H1 (cell line): ENCODE measurements around the gene CEP89. TPM values are rescaled to one million over a fixed set of nuclear protein-coding genes. Genes with fewer than 3 reads are reported as not detected.

Experiments
- CTCF ChIA-PET: fragments of 300-600 bp; sonication (Branson Sonifier 250); formaldehyde crosslinking; loops from one replicate; lab custom pipeline; 2021; ENCODE audit not compliant: partially characterized antibody; lab: Charles Lee
- POLR2A ChIA-PET: fragments of 300-600 bp; sonication (Branson Sonifier 250); formaldehyde crosslinking; loops from one replicate; lab custom pipeline; 2021; ENCODE audit warnings: inconsistent platforms; ENCODE audit not compliant: partially characterized antibody; lab: Charles Lee
- DNase-seq, 2 experiments: peaks; one replicate each; pipeline versions ENCODE4 v3.0.0 to v3.0.0-alpha.2; 2010 to 2022; ENCODE audit warnings: low spot score in 2 of 2, low read depth in 1 of 2, mixed read lengths in 1 of 2
- FAIRE-seq: peaks from 2 replicates; lab custom pipeline; 2011; peaks lifted over from hg19 to GRCh38; lab: Jason Lieb, UNC
- H2AFZ ChIP-seq: 2 replicates; pipeline ENCODE4 v1.8.1; 2012; ENCODE audit warnings: low read length, inconsistent platforms
- H2AK5ac ChIP-seq: 2 replicates; pipeline ENCODE4 v1.6.1; 2013; ENCODE audit warnings: low read depth, low read length
- H2BK120ac ChIP-seq: replicated peaks from 2 replicates; pipeline ENCODE3; 2013; ENCODE audit warnings: low read depth, low read length, inconsistent platforms
- H2BK12ac ChIP-seq: 2 replicates; pipeline ENCODE4 v1.6.1; 2013; ENCODE audit warnings: low read depth, low read length
- H2BK15ac ChIP-seq: 2 replicates; pipeline ENCODE4 v1.6.1; 2013; ENCODE audit warnings: low read length
- H2BK20ac ChIP-seq: 2 replicates; pipeline ENCODE4 v1.6.1; 2013; ENCODE audit warnings: low read length
- H2BK5ac ChIP-seq: 2 replicates; pipeline ENCODE4 v1.6.1; 2013; ENCODE audit warnings: low read depth, low read length
- H3K14ac ChIP-seq: 2 replicates; pipeline ENCODE4 v1.6.1; 2013; ENCODE audit warnings: inconsistent platforms; ENCODE audit not compliant: insufficient read length
- H3K18ac ChIP-seq: 2 replicates; pipeline ENCODE4 v1.6.1; 2013; ENCODE audit warnings: low read length; ENCODE audit errors: extremely low read depth
- H3K23ac ChIP-seq: 2 replicates; pipeline ENCODE4 v1.6.1; 2013; ENCODE audit warnings: inconsistent platforms; ENCODE audit not compliant: insufficient read length
- H3K23me2 ChIP-seq: 2 replicates; pipeline ENCODE4 v1.6.1; 2013; ENCODE audit warnings: low read depth, low read length
- H3K27ac ChIP-seq: 2 replicates; pipeline ENCODE4 v1.6.1; 2011; ENCODE audit warnings: low read depth, low read length, inconsistent platforms
- H3K27me3 ChIP-seq, 4 experiments: replicated peaks in 1 of 4; 1 replicate in 1 of 4; 2 replicates in 3 of 4; pipeline versions ENCODE4 v1.6.1 to v1.8.1; 2011 to 2013; ENCODE audit warnings: low read length in 3 of 4, mild to moderate bottlenecking in 3 of 4, inconsistent platforms in 2 of 4, mixed read lengths in 2 of 4, moderate library complexity in 1 of 4; ENCODE audit not compliant: control insufficient read depth in 3 of 4, insufficient read depth in 3 of 4; ENCODE audit errors: extremely low read depth in 1 of 4
- H3K36me3 ChIP-seq, 4 experiments: 2 replicates each; pipeline versions ENCODE4 v1.6.1 to v1.8.1; 2011 to 2013; ENCODE audit warnings: mild to moderate bottlenecking in 4 of 4, low read length in 3 of 4, moderate library complexity in 2 of 4, control low read depth in 1 of 4, inconsistent platforms in 1 of 4; ENCODE audit not compliant: insufficient read depth in 4 of 4, control insufficient read depth in 2 of 4
- H3K4ac ChIP-seq: replicated peaks from 2 replicates; pipeline ENCODE3; 2013; ENCODE audit warnings: low read length, low read depth, mixed read lengths, inconsistent platforms; ENCODE audit not compliant: insufficient read length
- H3K4me1 ChIP-seq, 4 experiments: replicated peaks in 1 of 4; 1 replicate in 1 of 4; 2 replicates in 3 of 4; pipeline versions ENCODE4 v1.6.1 to v1.8.1; 2011 to 2013; ENCODE audit warnings: low read length in 3 of 4, inconsistent platforms in 2 of 4, mixed read lengths in 1 of 4; ENCODE audit not compliant: insufficient read depth in 4 of 4, control insufficient read depth in 3 of 4
- H3K4me2 ChIP-seq, 2 experiments: 2 replicates each; pipeline versions ENCODE4 v1.6.1 to v1.8.1; 2011 to 2013; ENCODE audit warnings: low read depth in 2 of 2, low read length in 2 of 2, control low read depth in 1 of 2, inconsistent platforms in 1 of 2, mild to moderate bottlenecking in 1 of 2; ENCODE audit not compliant: insufficient read depth in 1 of 2
- H3K4me3 ChIP-seq, 4 experiments: fragments of 200-600, 300-600 bp in 1 of 4; sonication (generic), shearing (Covaris generic), sonication (Bioruptor Twin) in 1 of 4; 2 replicates each; pipeline versions ENCODE4 v1.5.1 to v1.8.1; 2011 to 2016; ENCODE audit warnings: low read length in 4 of 4, low read depth in 3 of 4, control low read depth in 2 of 4, inconsistent platforms in 2 of 4, mild to moderate bottlenecking in 2 of 4, mixed read lengths in 1 of 4, moderate library complexity in 1 of 4; ENCODE audit not compliant: insufficient read depth in 2 of 4; ENCODE audit errors: extremely low read depth in 1 of 4
- H3K56ac ChIP-seq: replicated peaks from 2 replicates; pipeline ENCODE3; 2013; ENCODE audit warnings: low read depth, mild to moderate bottlenecking, mixed read lengths, low read length, inconsistent platforms; ENCODE audit not compliant: insufficient read length
- H3K79me1 ChIP-seq: 2 replicates; pipeline ENCODE4 v1.6.1; 2013; ENCODE audit warnings: low read depth, low read length, control low read depth
- H3K79me2 ChIP-seq, 2 experiments: 2 replicates each; pipeline versions ENCODE4 v1.6.1 to v1.8.1; 2012 to 2013; ENCODE audit warnings: low read length in 2 of 2, mild to moderate bottlenecking in 2 of 2, inconsistent platforms in 1 of 2; ENCODE audit not compliant: insufficient read depth in 2 of 2, control insufficient read depth in 1 of 2
- H3K9ac ChIP-seq, 4 experiments: replicated peaks in 1 of 4; 1 replicate in 1 of 4; 2 replicates in 3 of 4; pipeline versions ENCODE4 v1.6.1 to v1.8.1; 2011 to 2013; ENCODE audit warnings: low read depth in 3 of 4, low read length in 3 of 4, control low read depth in 2 of 4, mild to moderate bottlenecking in 2 of 4, moderate library complexity in 2 of 4, inconsistent platforms in 1 of 4; ENCODE audit errors: extremely low read depth in 1 of 4
- H3K9me3 ChIP-seq, 2 experiments: 2 replicates each; pipeline versions ENCODE4 v1.6.1 to v1.8.1; 2012 to 2013; ENCODE audit warnings: mild to moderate bottlenecking in 2 of 2, moderate library complexity in 2 of 2, control low read depth in 1 of 2, inconsistent platforms in 1 of 2, low read depth in 1 of 2, low read length in 1 of 2, mixed read lengths in 1 of 2; ENCODE audit not compliant: insufficient read depth in 2 of 2
- H4K20me1 ChIP-seq, 2 experiments: replicated peaks in 1 of 2; 2 replicates each; pipeline versions ENCODE3 to v1.8.1; 2011 to 2013; ENCODE audit warnings: inconsistent platforms in 2 of 2, low read length in 2 of 2, mild to moderate bottlenecking in 1 of 2; ENCODE audit not compliant: insufficient read depth in 2 of 2, control insufficient read depth in 1 of 2
- H4K5ac ChIP-seq: 2 replicates; pipeline ENCODE4 v1.6.1; 2013; ENCODE audit warnings: low read length, low read depth, mixed read lengths, inconsistent platforms; ENCODE audit not compliant: insufficient read length
- H4K8ac ChIP-seq: 2 replicates; pipeline ENCODE4 v1.8.0; 2013; ENCODE audit warnings: mild to moderate bottlenecking, moderate library complexity, low read length, inconsistent platforms; ENCODE audit not compliant: insufficient read depth; ENCODE audit errors: extremely low read depth
- H4K91ac ChIP-seq: replicated peaks from 2 replicates; pipeline ENCODE3; 2013; ENCODE audit warnings: low read length, mixed read lengths, inconsistent platforms; ENCODE audit not compliant: insufficient read length
- ATF2 ChIP-seq: IDR thresholded peaks from 2 replicates; pipeline ENCODE4 v1.6.1; 2012; ENCODE audit warnings: low read length, inconsistent platforms
- BACH1 ChIP-seq: IDR thresholded peaks from 2 replicates; pipeline ENCODE4 v1.6.1; 2012; ENCODE audit warnings: low read length, improper control_type of control experiment
- CHD1 ChIP-seq: IDR thresholded peaks from 2 replicates; pipeline ENCODE4 v1.6.1; 2012; ENCODE audit warnings: low read depth, low read length, improper control_type of control experiment
- GABPA ChIP-seq: IDR thresholded peaks from 2 replicates; pipeline ENCODE4 v1.6.1; 2011; ENCODE audit warnings: mild to moderate bottlenecking, low read length, moderate library complexity, borderline replicate concordance; ENCODE audit not compliant: insufficient read depth
- HDAC2 ChIP-seq, 2 experiments: fragments of 300-600 bp in 1 of 2; sonication (generic) in 1 of 2; IDR thresholded peaks; 2 replicates each; pipeline ENCODE4 v1.6.1; 2011 to 2012; ENCODE audit warnings: low read depth in 2 of 2, low read length in 2 of 2, mild to moderate bottlenecking in 2 of 2, moderate library complexity in 2 of 2, borderline replicate concordance in 1 of 2, inconsistent platforms in 1 of 2
- JUND ChIP-seq: IDR thresholded peaks from 2 replicates; pipeline ENCODE4 v1.6.1; 2011; ENCODE audit warnings: mild to moderate bottlenecking, improper control_type of control experiment, low read length
- PHF8 ChIP-seq: fragments of 200-600 bp; sonication (generic); conservative IDR thresholded peaks from 2 replicates; pipeline ENCODE4 v1.7.1; 2012; ENCODE audit warnings: low read depth, mild to moderate bottlenecking, inconsistent platforms, low read length, moderate library complexity
- POU5F1 ChIP-seq: IDR thresholded peaks from 2 replicates; pipeline ENCODE4 v1.6.1; 2011; ENCODE audit warnings: low read depth, mild to moderate bottlenecking, low read length, moderate library complexity
- RNF2 ChIP-seq: fragments of 200-900, 300-1000 bp; sonication (generic); IDR thresholded peaks from 2 replicates; pipeline ENCODE4 v1.7.1; 2016; ENCODE audit warnings: borderline replicate concordance, low read depth, mild to moderate bottlenecking, antibody characterized with exemption, low read length; ENCODE audit not compliant: poor library complexity, severe bottlenecking; ENCODE audit errors: missing control alignments
- SIRT6 ChIP-seq: IDR thresholded peaks from one replicate; pipeline ENCODE4 v1.7.1; 2012; ENCODE audit warnings: low read length, inconsistent platforms
- SP1 ChIP-seq: IDR thresholded peaks from 2 replicates; pipeline ENCODE4 v1.6.1; 2011; ENCODE audit warnings: low read depth, low read length
- TAF1 ChIP-seq: IDR thresholded peaks from 2 replicates; pipeline ENCODE4 v1.6.1; 2011; ENCODE audit warnings: mild to moderate bottlenecking, low read depth, low read length
- TCF12 ChIP-seq: IDR thresholded peaks from 2 replicates; pipeline ENCODE4 v1.6.1; 2011; ENCODE audit warnings: low read depth, mild to moderate bottlenecking, low read length
- WGBS, 2 experiments: shearing (Covaris generic) in 1 of 2; methylation state at CpG; one replicate each; pipeline versions ENCODE4 v1.1.6 to v1.1.7; 2013 to 2015; ENCODE audit warnings: low lambda C conversion rate in 2 of 2, mixed read lengths in 2 of 2, inconsistent platforms in 1 of 2, low coverage in 1 of 2, missing lambda C conversion rate in 1 of 2; ENCODE audit not compliant: insufficient replicate concordance in 2 of 2, insufficient coverage in 1 of 2, insufficient read length in 1 of 2; ENCODE audit errors: extremely low coverage in 1 of 2, missing lambda C conversion rate in 1 of 2; 5-methylcytosine and 5-hydroxymethylcytosine counted together
- polyA plus RNA-seq, 7 experiments: library from polyadenylated mRNA; depleted of rRNA in 3 of 7; stranded (reverse) in 5 of 7; unstranded in 2 of 7; fragments of >200 nt in 5 of 7; fragments of 200-250 nt in 2 of 7; gene quantifications; 1 replicate in 5 of 7; 2 replicates in 1 of 7; 4 replicates in 1 of 7; pipeline versions ENCODE4 v1.2.1 to v1.2.3, GENCODE V29; 2011 to 2013; ENCODE audit warnings: missing spikeins in 2 of 7, mixed read lengths in 2 of 7
- total RNA-seq: library from RNA; stranded (reverse); fragmentation: NEBNext Ultra II Directional; extraction: Animal tissue kit (Norgen Biotek cat#: 25700); gene quantifications from 2 replicates; pipeline ENCODE4 v1.2.1, GENCODE V29; 2021

The CEP89 gene
- total and polyA plus RNA-seq, 2 of the 8 experiments (the other 6 are each of a cell fraction or from before 2014, with no cell fraction given) = 23.0 to 23.6 TPM

- Histone ChIP-seq H3K79me2 (no peaks in the 10 kb centered on the region), H4K5ac (no peak overlapping the region), H3K23ac (no peak overlapping the region), H3K4me1 (no peaks in the 10 kb centered on the region; a peak in 1 of 7 replicates), H3K56ac (no peak overlapping the region), H2AFZ (no peak overlapping the region), H4K20me1 (no peaks in the 10 kb centered on the region), H3K79me1 (no peaks in the 10 kb centered on the region), H3K36me3 (no peaks in the 10 kb centered on the region), H3K27ac (no peak overlapping the region), H4K91ac (no peak overlapping the region), H4K8ac (no peak overlapping the region), H3K4ac (no peak overlapping the region), H2BK120ac (no peak overlapping the region), H3K18ac (no peak overlapping the region), H2BK20ac (no peak overlapping the region), H2BK15ac (no peak overlapping the region), H3K27me3 (no peaks in the 10 kb centered on the region), H2AK5ac (no peak overlapping the region), H2BK5ac (no peak overlapping the region), H3K9me3 (no peaks in the 10 kb centered on the region), H3K14ac (no peak overlapping the region), H3K9ac (no peak overlapping the region), H3K23me2 (no peaks in the 10 kb centered on the region), H3K4me3 (no peak overlapping the region), H2BK12ac (no peak overlapping the region), H3K4me2 (no peak overlapping the region)
- ChIA-PET CTCF (interaction anchor here (1.0 to 1.2 kb wide), 2 partner anchors 9 to 14 kb away, joined by 3 read pairs; no protein-coding TSS in a partner anchor), POLR2A (no interaction called here)
- DNase-seq (no peak), FAIRE-seq (no peak)
- 95% methylated on average over 14 of the region's 14 CpGs; no CpG with 5 or more reads in 1 of the 2 experiments for WGBS, 2 experiments
- TF ChIP-seq BACH1 (no peak), ATF2 (no peak), GABPA (no peak), SP1 (no peak), TCF12 (no peak), HDAC2 (IDR thresholded peaks at IDR 0.05; ENCODE audit: borderline replicate concordance in 1 of 2, low read depth in 2 of 2, low read length in 2 of 2) (no peak), PHF8 (no peak), TAF1 (no peak), POU5F1 (no peak), SIRT6 (no peak), CHD1 (no peak), RNF2 (no peak), JUND (no peak)
These were observed 109.0 kb downstream of the CEP89 start for GRCh38 chr19:32862741-32863140.
